GM19397 (cell line): ENCODE results near the gene PEPD.
A peak's percentile ranks its signal among the peaks of the same experiment; 100 is the strongest.
"Not testable (repeated sequence)": the region's sequence is repeated elsewhere in the genome, so short reads cannot be mapped to it uniquely, and the experiment has no call there.

ENCODE experiments used
- ATAC-seq: cut with Tn5 transposase; IDR thresholded peaks from one replicate; pipeline ENCODE4 v1.9.1; 2021; ENCODE audit warnings: mild to moderate bottlenecking, moderate library complexity; ENCODE audit not compliant: unreplicated experiment

Gene PEPD

DNA sequence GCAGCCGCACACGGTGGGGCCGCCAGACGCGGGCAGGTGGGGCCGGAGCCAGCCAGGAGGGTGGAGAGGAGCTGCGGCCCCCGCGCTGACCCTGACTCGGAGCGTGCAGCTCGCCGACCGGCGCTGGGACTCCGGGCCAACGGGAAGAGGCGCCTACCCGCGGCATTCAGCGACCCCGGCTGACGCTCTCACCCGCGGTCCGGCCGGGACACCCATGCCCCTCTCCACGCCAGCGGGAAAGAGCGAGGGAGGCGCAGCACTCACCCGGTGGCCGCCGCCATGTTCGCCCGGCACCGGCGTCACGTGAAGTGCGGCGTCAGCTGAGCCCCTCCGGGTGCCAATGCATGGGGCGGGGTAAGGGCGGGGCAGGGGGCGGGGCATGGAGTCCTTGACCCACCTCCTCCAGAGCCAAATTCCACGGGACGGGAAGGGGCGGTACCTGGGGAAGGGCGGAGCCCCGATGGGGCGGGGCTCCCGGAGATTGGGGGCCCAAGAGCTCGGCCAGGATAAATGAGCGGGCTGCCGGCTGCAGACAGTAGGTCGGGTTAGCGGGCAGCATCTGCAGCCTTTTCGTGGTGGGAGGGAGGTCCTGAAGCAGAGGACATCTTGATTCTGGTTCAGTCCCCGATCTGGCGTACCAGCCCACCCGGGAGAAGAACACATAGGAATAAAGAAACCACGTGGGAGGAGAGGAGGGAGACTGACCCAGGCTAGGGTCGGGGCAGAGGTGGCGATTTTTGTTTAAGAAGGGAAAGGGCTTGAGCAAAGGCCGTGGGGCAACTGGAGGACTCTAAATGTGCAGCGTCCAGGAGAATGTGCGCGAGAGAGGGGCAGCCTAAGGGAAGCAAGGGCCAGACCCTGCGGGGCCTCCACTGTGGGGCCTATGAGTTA, at the start of gene PEPD:
Gene PEPD (minus strand): TSS at position 312 of the 891 bp plus-strand sequence. CDS start 31 bp downstream, at position 281.
- ATAC-seq, result peak; percentile 96

- no peak for ATAC-seq
Observed at GRCh38 chr19:33569821-33570220, 48.2 kb upstream of the PEPD start.

DNA sequence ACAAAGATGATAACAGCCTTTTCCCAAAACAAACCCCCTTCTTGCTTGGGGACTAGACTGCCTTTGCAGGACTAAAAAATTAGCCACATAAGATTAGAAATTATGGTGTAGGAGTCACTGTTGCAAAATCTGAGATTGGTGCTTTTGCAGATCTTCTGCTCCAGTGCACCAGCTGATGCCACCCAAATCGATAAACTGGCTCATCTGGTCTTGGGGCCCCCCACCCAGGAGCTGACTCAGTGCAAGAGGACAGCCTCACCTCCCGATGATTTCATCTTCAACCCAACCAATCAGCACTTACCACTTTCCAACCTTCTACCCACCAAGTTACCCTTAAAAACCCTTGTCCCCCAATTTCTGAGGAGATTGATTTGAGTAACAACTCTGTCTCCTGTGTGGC, 47.1 kb upstream of the PEPD start:
- ATAC-seq, result no peak

DNA sequence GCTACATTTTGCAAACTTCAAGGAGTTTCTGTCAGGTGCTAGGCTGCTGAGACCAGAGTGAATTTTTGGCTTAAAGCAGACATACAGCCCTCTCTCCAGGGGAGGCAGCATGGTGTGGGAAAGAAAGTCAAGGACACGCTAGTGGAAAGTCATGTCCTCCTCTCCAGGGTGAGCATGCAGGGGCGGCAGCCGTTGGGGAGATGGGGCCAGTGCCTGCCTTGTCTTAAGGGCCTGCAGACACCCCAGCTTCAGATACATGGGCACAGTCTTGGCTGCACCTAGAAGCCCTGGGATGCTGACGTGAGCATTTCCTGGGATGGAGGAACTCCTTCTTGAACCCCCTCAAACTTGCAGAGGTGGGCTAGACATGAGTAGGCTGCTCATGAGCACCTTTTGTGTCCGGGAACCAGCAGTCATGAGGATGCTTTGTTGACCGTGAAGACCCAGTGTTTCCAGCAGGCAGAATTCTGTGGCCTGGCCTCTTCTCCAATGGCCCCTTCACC, 43.3 kb upstream of the PEPD start:
- ATAC-seq, result no peak

DNA sequence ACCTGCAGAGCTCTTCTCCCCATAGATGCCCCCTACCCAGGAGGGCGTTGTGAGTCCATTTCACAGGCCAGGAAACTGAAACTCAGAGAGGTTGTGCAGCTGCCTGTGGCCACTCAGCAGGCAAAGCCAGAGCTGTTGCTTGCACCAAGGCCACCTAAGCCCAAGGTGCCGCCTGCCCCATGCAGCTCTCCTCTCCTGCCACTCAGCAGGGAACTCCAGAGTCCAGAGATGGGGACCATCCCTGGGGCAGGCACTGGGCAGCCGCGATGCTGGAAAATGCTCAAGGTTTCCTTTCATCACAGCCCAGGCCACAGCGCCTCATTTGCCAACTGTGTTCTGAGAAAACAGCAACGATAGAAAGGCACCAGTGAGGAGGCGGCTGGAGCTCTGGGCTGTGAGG, 41.0 kb upstream of the PEPD start:
- ATAC-seq, result no peak

DNA sequence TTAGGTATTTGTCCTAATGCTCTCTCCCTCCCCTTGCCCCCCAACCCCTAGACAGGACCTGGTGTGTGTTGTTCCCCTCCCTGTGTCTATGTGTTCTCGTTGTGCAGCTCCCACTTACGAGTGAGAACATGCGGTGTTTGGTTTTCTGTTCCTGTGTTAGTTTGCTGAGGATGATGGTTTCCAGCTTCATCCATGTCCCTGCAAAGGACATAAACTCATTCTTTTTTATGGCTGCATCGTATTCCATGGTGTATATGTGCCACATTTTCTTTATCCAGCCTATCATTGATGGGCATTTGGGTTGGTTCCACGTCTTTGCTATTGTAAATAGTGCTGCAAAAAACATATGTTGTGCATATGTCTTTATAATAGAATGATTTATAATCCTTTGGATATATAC, 40.1 kb upstream of the PEPD start:
- not testable (repeated sequence) for ATAC-seq

DNA sequence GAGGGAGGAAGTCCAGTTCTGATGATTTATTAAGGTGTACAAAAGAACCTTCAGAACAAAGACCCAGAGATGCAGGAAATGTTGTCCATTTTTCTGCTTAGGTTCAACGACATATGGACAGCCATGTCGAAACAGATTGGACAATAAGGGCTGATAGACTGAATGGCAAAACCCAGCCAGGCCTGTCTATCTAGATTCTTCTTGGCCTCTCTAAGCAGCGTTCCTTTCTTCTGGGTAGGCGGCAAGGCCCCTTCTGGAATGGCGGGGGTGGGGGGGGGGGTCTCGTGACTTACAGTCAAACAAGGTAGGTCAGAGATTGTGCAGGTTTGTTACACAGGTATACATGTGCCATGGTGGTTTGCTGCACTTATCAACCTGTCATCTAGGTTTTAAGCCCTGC, 39.7 kb upstream of the PEPD start:
- no peak for ATAC-seq

GRCh38 chr19:33559996-33560395, 38.4 kb upstream of the PEPD start:
- ATAC-seq, result no peak

GRCh38 chr19:33558856-33559255, 37.3 kb upstream of the PEPD start:
- ATAC-seq, result no peak

DNA sequence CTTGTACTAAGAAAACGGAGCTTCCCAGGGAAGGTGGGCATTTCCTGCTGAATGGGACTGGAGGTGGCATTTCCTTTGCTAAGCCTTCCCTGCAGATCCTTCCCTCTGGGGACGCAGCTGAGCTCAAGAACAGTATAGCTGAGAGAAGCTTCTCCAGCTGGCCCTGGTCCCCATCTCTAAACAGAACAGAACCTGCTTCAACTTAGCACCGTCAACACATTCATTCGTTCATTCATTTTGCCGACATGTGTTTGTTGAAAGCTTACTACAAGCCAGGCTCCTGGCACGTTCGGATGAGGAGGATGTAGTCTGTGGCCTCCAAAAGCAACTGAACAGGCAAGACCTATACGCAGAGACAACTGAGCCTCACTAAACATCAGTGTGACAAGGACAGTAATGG, 36.6 kb upstream of the PEPD start:
- no peak for ATAC-seq

GRCh38 chr19:33557720-33558119, 36.1 kb upstream of the PEPD start:
- no peak for ATAC-seq

- ATAC-seq, result no peak
Observed at GRCh38 chr19:33557196-33557595, 35.6 kb upstream of the PEPD start.

DNA sequence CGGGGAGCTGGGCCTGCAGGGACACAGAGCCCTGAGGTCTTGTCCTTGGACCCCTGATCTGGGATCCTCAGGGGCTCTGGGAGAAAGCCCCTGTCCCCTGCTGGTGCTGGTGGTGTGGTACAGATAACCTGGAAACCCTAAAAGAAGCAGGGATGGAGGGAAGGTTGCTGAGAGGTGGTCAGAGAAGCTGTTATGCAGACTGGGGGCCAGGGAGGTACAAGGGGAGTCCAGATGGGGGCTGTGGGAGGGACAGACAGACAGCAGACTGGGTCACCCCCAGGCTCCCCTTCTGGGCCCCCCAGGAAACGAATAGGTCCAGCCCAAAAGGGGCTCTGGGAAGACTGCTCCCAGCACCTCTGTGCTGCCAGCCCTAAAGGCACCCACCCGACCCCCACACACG, 34.7 kb upstream of the PEPD start:
- ATAC-seq, result no peak

- ATAC-seq, result not testable (repeated sequence)
Observed at GRCh38 chr19:33555726-33556125, 34.1 kb upstream of the PEPD start.

- no peak for ATAC-seq
Observed at GRCh38 chr19:33554821-33555220, 33.2 kb upstream of the PEPD start.

DNA sequence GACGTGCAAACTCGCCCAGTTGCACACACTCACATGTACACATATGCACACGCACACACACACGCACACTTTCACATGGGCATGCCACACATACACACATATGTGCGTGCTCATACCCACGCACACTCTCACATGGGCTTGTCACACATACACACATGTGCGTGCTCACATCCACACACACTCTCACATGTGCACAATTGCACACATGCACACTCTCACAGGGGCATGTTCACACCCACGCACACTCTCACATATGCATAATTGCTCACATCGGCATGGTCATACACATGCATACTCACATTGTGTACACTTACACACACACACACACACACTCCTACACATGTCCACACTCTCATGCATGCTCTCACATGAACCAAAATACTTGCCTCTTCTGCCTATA, 32.8 kb upstream of the PEPD start:
- ATAC-seq, result no peak

DNA sequence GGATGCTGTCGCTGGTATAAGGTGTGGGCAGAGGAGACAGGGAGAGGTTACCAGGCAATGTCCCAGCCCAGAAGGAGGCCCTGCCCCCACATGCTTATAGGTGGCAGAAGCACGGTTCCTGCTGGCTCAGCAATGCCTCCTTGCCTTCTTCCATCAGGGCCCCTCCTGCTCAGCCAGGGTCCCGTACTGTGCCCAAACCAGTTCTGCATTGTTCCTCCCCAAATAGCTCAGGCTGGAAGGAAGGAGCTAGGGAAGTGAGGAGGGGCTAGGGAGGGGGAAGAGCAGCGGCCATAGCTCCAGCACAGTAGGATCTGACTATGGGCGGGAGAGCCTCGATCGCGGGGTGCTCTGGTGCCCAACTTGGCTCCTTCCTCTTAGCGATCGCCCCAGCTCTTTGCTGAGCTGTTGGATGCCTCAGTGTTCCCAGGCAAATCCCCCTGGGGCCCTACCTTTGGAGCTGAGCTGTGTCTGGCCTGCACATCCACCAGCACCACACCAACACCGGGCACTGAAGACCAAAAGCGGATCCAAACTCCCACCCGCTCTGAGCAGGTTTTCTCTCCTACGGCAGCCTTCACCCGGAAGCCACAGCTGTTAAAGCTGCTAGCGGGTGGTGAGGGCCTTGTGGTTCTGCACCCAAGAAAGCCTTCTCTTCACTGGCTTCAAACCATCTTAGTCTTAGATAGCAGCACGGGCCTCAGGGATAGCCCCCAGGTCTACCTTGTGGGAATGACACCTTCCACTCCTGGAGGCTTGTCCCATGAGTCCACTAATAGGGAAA, 32.1 kb upstream of the PEPD start:
- ATAC-seq, result no peak

DNA sequence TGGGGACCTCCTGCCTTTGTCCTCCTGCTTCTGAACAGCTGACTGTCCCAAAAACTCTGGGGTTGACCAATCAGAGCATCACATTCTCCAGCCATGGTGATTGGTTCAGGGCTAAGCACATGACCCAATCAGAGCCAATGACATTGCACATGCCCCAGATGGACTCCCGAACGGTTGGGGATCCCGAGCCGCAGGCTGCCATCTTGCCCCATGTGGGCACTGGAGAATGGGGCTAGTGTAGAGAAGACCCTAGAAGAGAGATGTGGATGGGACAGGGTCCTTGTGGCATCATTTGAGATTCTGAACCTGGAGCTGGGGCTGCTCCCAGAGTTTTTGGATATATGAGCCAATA, 31.3 kb upstream of the PEPD start:
- ATAC-seq, result no peak

GRCh38 chr19:33552191-33552927, 30.8 kb upstream of the PEPD start:
- ATAC-seq, result no peak

DNA sequence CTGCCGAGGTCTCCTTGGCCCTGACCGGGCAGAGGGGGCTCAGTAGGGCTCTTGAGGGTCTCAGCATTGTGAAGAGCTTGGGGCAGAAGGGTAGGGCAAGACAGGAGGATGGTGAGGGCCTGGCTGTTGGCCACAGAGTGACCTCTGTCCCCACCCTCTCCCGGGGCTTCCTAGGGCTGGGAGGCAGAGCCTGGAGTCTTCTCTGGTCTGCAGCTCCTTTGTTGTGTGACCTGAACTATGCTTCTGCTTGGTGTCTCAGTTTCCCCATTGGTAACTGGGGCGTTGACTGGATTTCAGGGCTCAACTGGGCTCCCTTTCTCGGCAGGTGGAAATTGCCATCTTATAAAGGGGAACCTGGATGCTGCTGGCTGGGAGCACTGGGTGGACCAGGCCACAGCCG, 30.1 kb upstream of the PEPD start:
- ATAC-seq, result no peak

- ATAC-seq, result no peak
Observed at GRCh38 chr19:33550768-33551167, 29.2 kb upstream of the PEPD start.
